ENCODE data around the gene MINDY4B. TPM values are rescaled to one million over a fixed set of nuclear protein-coding genes. Genes with fewer than 3 reads are reported as not detected.

Gene MINDY4B
- polyA plus RNA-seq, 3 donors = not detected

DNA sequence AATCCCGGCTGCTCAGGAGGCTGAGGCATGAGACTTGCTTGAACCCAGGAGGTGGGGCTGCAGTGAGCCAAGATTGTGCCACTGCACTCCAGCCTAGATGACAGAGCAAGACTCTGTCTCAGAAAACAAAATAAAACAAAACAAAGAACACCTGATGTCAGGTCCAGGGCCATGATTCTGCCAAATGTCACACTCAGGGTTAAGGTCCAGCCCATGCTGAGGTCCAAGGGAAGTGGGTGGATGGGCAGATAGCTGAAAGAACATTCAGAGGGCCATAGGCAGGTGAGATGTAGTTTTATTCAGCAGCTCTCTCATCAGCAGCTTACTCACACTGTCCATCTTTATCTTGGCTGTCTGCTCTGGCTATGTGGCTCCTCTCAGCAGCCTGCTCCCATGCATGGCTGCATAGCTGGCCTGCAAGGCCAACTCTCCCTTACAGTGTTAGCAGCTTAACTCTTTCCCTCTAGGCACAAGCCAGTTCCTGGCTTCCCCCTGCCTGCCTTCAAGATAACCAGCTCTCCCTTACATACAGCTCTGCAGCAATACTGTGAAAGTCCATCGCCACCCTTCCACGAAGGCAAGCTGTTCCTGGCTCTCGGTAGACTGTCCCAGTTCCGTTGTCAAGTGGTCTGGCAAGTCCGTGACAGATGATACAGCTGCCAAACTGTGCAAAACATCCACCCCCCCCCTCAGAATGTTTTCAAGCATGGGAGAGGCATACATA, 79.9 kb downstream of the MINDY4B start:
- H3K27ac ChIP-seq (ENCODE audit: low read depth, low read length) = no peak overlapping the region
- WGBS, 3 donors = 76 to 87% (median 79%) methylated on average over 6 of the region's 6 CpGs

DNA sequence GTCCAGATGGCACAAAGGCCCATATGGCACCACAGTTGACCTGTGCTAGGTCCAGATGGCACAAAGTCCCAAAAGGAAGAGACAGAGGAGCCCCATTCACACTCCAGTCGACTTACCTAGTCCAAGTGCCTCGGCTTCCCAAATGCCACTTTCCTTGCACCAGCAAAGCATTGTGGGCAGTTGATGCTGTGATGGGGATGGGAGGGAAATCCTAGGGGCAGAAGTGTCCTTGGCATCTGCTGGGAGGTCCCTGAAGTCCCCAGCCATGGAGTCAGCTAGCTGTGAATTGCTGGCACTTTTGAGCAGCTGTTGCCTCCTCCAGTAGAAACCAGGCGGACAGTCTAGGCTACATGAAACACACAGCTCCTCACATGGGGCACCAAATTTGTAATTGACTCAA, 82.0 kb downstream of the MINDY4B start:
- 91 to 94% (median 94%) methylated on average over 3 of the region's 3 CpGs for WGBS, 3 donors
- H3K27ac ChIP-seq (ENCODE audit: low read depth, low read length) = no peak overlapping the region

DNA sequence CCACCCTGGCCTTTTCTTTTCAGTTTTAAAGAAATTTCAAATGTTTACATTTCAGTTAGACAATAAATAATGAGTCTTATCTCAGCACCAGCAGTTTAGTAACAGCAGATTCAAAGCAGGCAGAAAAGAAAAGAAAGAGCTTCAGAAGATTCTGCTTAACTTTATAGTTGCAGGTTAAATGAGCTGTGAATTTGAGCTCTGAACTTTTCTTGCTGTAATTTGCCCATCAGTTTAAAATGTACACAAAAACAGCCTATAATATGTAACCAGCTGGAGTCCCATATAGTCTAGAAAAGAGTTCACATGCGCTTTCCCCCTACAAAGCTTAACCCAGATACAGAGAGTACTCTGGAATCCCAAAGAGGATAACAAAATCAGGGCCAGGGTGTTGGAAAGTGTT, 82.6 kb downstream of the MINDY4B start:
- H3K27ac ChIP-seq (ENCODE audit: low read depth, low read length) = no peak overlapping the region
- 82 to 100% (median 95%) methylated on average over 1 of the region's 1 CpG for WGBS, 3 donors

Other genes with a start within 250 kb of the MINDY4B start
- gene ERICH6, start 201.5 kb downstream of the MINDY4B start, polyA plus RNA-seq = not detected
- gene SIAH2, start 142.3 kb downstream of the MINDY4B start, polyA plus RNA-seq = 10 to 100 TPM; 11.2 to 26.2 (median 12.0) TPM
- gene CLRN1, start 67.3 kb upstream of the MINDY4B start, polyA plus RNA-seq = not detected
- under 1 TPM in 2 of 3 donors, not detected in 1; 0.03 to 0.09 TPM for gene MED12L, start 180.2 kb upstream of the MINDY4B start, polyA plus RNA-seq

Data from adipose tissue (tissue), 3 donors.